PC-3 (cell line): ENCODE measurements around the gene CHST8.

Experiments
- CTCF ChIP-seq: fragments of 300-600 bp; sonication (generic); conservative IDR thresholded peaks from 2 replicates; pipeline ENCODE4 v1.5.1; 2017; ENCODE audit warnings: antibody characterized with exemption, low read depth, mild to moderate bottlenecking, low read length
- EZH2 ChIP-seq: fragments of 300-600 bp; sonication (generic); IDR thresholded peaks from one replicate; pipeline ENCODE4 v1.6.1; 2017; ENCODE audit warnings: antibody characterized with exemption, mild to moderate bottlenecking, low read length; ENCODE audit not compliant: unreplicated experiment

GRCh38 chr19:33646306-33646705 is 24.6 kb downstream of the CHST8 start:
- no peak for TF ChIP-seq EZH2
- TF ChIP-seq CTCF = no peak
